Gastroesophageal sphincter (tissue), 4 donors: Measurements from ENCODE around the gene ETV6. TPM values are rescaled to one million over a fixed set of nuclear protein-coding genes. Genes with fewer than 3 reads are reported as not detected.

ENCODE experiments used
- ATAC-seq: fragments of 150-250 bp; one replicate; pipeline ENCODE4 v1.9.1; 2016; ENCODE audit warnings: mild to moderate bottlenecking, moderate library complexity
- H3K27ac ChIP-seq, 4 donors: fragments of 200-600 bp; sonication (generic) in 3 of 4; 1 replicate in 3 of 4; 2 replicates in 1 of 4; pipeline ENCODE4 v1.5.1; 2016 to 2019
- H3K27me3 ChIP-seq: fragments of 200-600 bp; sonication (generic); one replicate; pipeline ENCODE4 v1.5.1; 2019
- H3K36me3 ChIP-seq, 2 donors: fragments of 200-600 bp; sonication (generic); one replicate each; pipeline ENCODE4 v1.5.1; 2019; ENCODE audit warnings: control low read depth in 1 of 2
- H3K4me1 ChIP-seq, 3 donors: fragments of 200-600 bp; sonication (generic); 1 replicate in 2 of 3; 2 replicates in 1 of 3; pipeline ENCODE4 v1.5.1; 2016 to 2019; ENCODE audit warnings: control low read depth in 2 of 3
- H3K4me3 ChIP-seq, 2 donors: fragments of 200-600 bp; sonication (generic); one replicate each; pipeline ENCODE4 v1.5.1; 2019; ENCODE audit warnings: mild to moderate bottlenecking in 1 of 2, moderate library complexity in 1 of 2
- H3K9me3 ChIP-seq, 3 donors: fragments of 200-600 bp; sonication (generic); one replicate each; pipeline ENCODE4 v1.5.1; 2017 to 2019; ENCODE audit warnings: control low read depth in 2 of 3
- CTCF ChIP-seq, 4 experiments: fragments of 200-600 bp in 2 of 4; fragments of 450-650 bp in 2 of 4; sonication (generic) in 1 of 4; IDR thresholded peaks; one replicate each; pipeline ENCODE4 v1.5.1; 2017 to 2019; ENCODE audit warnings: antibody characterized with exemption in 4 of 4, mild to moderate bottlenecking in 2 of 4, moderate library complexity in 2 of 4
- EP300 ChIP-seq: sonication (generic); formaldehyde crosslinking; IDR thresholded peaks from one replicate; pipeline ENCODE4 v1.6.1; 2017; ENCODE audit warnings: antibody characterized with exemption, mild to moderate bottlenecking
- POLR2A ChIP-seq, 2 donors: fragments of 450-650 bp; IDR thresholded peaks; one replicate each; pipeline ENCODE4 v1.6.1; 2017; ENCODE audit warnings: antibody characterized with exemption in 2 of 2, mild to moderate bottlenecking in 2 of 2, moderate library complexity in 1 of 2
- POLR2AphosphoS5 ChIP-seq: sonication (generic); formaldehyde crosslinking; IDR thresholded peaks from one replicate; pipeline ENCODE4 v1.6.1; 2017; ENCODE audit warnings: antibody characterized with exemption
- WGBS, 2 donors: methylation state at CpG; one replicate each; pipeline ENCODE4 v1.1.5; 2018; ENCODE audit warnings: low coverage in 1 of 2; 5-methylcytosine and 5-hydroxymethylcytosine counted together
- total RNA-seq, 4 donors: library from RNA; depleted of rRNA; stranded (reverse); fragments of >200 nt; gene quantifications; one replicate each; pipeline ENCODE4 v1.1.0, GENCODE V29; 2016

The ETV6 gene
- total RNA-seq, 4 donors from 2014 or later: 18.7 to 30.1 (median 21.1) TPM

GRCh38 chr12:11661491-11662089 is 12.1 kb downstream of the ETV6 start:
- WGBS, 2 donors: 65 to 100% methylated on average over 1 to 8 of the region's 8 CpGs
- Histone ChIP-seq H3K36me3 (no peaks in the 10 kb centered on the region), H3K27ac (peak overlapping the region in 3 of 4 donors; percentile 15 to 48 (median 38)), H3K9me3 (no peaks in the 10 kb centered on the region), H3K4me1 (peaks cover 0 to 79% (median 34%) of the 10 kb centered on the region in 3 donors), H3K27me3 (no peaks in the 10 kb centered on the region), H3K4me3 (no peak overlapping the region)
- TF ChIP-seq CTCF (IDR thresholded peaks at IDR 0.05): no peak
- no peak for ATAC-seq

- no peak overlapping the region for H3K4me3 ChIP-seq
- no peak for ATAC-seq
- WGBS, 2 donors: 87 to 91% methylated on average over 3 of the region's 3 CpGs
- H3K27me3 ChIP-seq: no peaks in the 10 kb centered on the region
- H3K9me3 ChIP-seq: no peaks in the 10 kb centered on the region
- H3K4me1 ChIP-seq: peaks cover 0 to 78% (median 30%) of the 10 kb centered on the region in 3 donors
- H3K27ac ChIP-seq: peak overlapping the region in 3 of 4 donors; percentile 12 to 48 (median 15)
- H3K36me3 ChIP-seq: no peaks in the 10 kb centered on the region
- TF ChIP-seq POLR2A (IDR thresholded peaks at IDR 0.05) (no peak), CTCF (IDR thresholded peaks at IDR 0.05) (no peak), EP300 (no peak), POLR2AphosphoS5 (no peak)
Observed at GRCh38 chr12:11662369-11662768, 12.9 kb downstream of the ETV6 start.

GRCh38 chr12:11663130-11663529 is 13.7 kb downstream of the ETV6 start:
- ATAC-seq: peak; percentile 46
- Histone ChIP-seq H3K27me3 (no peaks in the 10 kb centered on the region), H3K4me3 (no peak overlapping the region), H3K36me3 (no peaks in the 10 kb centered on the region), H3K27ac (peak overlapping the region in 3 of 4 donors; percentile 48 to 62 (median 56)), H3K4me1 (peaks cover 0 to 75% (median 25%) of the 10 kb centered on the region in 3 donors), H3K9me3 (no peaks in the 10 kb centered on the region)
- TF ChIP-seq POLR2A (IDR thresholded peaks at IDR 0.05) (no peak), EP300 (no peak), CTCF (IDR thresholded peaks at IDR 0.05) (peak in 1 of 4 experiments; percentile 20), POLR2AphosphoS5 (no peak)
- WGBS, 2 donors: 29 to 41% methylated on average over 5 to 7 of the region's 7 CpGs

GRCh38 chr12:11664101-11664500 is 14.6 kb downstream of the ETV6 start:
- no peak for ATAC-seq
- no peak overlapping the region for H3K4me3 ChIP-seq
- TF ChIP-seq POLR2AphosphoS5: no peak
- TF ChIP-seq CTCF (IDR thresholded peaks at IDR 0.05): no peak
- no peak for TF ChIP-seq EP300
- peaks cover 0 to 75% (median 23%) of the 10 kb centered on the region in 3 donors for H3K4me1 ChIP-seq
- WGBS, 2 donors: 46 to 90% methylated on average over 2 to 3 of the region's 3 CpGs
- no peaks in the 10 kb centered on the region for H3K27me3 ChIP-seq
- H3K27ac ChIP-seq: peak overlapping the region in 3 of 4 donors; percentile 48 to 62 (median 56)
- H3K36me3 ChIP-seq: no peaks in the 10 kb centered on the region
- H3K9me3 ChIP-seq: no peaks in the 10 kb centered on the region
